HG03159 (cell line): Measurements from ENCODE around the gene REP15.
"Not testable (repeated sequence)": the region's sequence is repeated elsewhere in the genome, so short reads cannot be mapped to it uniquely, and the experiment has no call there.

Experiments
- ATAC-seq: cut with Tn5 transposase; IDR thresholded peaks from one replicate; pipeline ENCODE4 v1.9.1; 2021; ENCODE audit warnings: mild to moderate bottlenecking, moderate library complexity; ENCODE audit not compliant: unreplicated experiment

Gene REP15

DNA sequence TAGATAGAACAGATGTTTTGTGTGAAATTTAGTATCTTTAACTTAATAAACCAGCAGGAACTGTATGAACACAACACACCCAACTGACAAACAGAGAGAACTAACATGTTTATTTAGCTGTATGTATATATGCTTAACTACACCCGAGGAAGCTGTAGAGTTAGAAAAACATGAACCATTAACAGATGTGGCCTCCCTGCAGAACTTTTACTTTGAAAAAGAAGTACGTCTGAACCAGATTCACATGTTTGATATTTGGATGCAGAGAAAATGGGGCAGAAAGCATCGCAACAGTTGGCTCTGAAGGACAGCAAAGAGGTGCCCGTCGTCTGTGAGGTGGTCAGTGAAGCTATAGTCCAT is at the start of gene REP15:
TSS of gene REP15 (plus strand) at position 155 of the 360 bp plus-strand sequence. CDS start at position 271, 116 bp downstream.
- no peak for ATAC-seq

GRCh38 chr12:27650011-27650410 is 46.2 kb upstream of the REP15 start:
- ATAC-seq, result no peak

- ATAC-seq, result no peak
Observed at GRCh38 chr12:27651201-27651600, 45.0 kb upstream of the REP15 start.

DNA sequence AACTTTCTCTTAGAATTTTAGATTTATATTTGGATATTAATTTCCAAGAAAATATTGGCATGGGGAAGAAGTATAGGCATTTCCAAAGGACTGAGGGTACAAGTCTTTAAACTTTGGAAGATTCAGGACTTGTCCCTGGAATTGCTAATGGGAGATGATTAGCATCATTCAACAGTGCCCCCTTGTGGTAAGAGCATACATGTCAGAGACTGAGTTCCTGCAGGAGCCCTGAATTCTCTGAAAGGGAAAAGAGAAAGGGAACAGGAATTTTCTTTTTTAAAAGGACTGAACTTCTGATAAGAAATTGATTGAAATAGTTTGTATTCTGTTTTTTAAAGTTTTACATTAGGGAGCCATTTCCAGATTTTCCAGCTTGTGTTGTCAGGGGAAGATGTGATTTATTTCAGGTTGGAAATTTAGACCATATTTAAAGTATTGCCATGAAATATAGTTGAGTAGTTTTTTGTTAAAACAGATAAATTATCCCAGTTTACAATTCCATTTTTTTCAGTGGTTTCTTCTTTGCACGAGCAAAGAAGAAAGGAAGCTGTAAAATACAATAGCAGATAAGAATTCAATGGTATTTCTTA is 44.0 kb upstream of the REP15 start:
- ATAC-seq, result no peak

DNA sequence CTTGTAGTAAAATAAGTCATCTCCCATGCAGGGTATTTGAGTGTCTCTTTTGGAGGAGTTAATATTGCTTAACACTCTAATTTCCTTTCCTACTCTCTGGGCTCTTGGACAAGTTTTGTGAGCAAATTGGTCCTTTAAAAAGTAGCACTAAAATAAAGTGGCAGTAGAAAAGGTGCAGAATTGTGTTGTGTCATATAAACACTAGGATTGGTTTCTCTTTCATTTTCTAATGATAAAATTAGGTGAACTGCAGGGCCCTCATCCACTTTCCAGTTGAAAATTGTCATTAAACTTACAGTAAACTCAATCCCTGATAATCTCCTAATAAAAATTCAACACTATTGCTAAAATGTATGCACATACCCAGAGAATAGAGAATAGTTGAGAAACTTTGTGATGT is 42.6 kb upstream of the REP15 start:
- ATAC-seq, result no peak

- not testable (repeated sequence) for ATAC-seq
Observed at GRCh38 chr12:27655476-27655875, 40.8 kb upstream of the REP15 start.

DNA sequence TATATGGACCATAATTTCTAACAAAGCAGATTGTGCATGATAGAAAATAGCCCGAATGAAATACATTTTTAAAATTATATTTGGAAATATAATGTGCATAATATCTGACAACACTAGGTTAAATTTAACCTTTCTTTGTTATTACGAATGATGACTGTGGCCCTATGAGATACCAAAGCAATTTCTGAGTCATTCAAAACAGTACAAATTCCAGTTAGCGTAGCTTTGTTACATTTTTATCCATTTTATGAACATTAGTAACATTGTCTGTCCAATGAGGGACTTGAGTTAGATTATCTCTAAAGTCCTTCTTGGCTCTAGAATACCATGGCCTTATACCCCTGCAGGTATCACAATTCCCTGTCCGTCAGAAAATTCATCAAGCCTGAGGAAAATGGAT is 39.0 kb upstream of the REP15 start:
- ATAC-seq, result no peak

DNA sequence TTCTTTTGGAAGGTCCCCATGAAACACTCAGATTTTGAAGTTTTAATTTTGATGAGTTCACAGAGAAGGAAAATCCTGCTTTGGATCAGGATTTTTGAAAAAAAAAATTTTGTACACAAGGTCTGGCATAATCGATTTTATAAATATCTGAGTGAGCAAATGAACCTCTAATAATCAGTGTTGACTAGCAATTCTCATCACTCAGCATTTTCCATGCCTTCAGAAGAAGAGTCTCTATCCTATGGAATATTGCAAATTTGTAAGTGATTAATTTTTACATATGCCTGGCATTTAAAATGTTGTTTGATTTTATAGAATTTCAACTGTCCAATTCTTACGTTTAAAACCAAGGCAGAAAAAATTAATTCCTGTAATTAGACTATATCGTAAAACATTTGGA is 30.5 kb upstream of the REP15 start:
- ATAC-seq, result no peak

DNA sequence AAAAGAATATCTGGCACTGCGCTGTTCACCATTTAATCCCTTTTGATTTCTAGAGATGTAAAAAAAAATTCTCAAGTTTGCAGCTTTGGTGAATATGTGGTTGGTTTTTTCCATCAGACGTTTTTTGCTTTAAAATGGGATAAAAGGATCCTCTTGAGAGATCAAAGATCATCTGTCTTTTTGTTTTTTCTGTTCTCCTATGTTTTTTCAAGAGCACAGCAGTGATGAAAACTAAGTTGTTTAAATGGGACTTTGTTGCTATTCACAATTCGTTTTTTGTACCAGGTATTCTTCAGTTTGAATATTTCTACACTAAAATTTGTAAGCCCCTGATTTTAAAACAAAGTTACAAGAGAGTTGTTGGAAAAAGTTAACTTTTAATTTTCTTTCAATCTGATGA is 29.7 kb upstream of the REP15 start:
- no peak for ATAC-seq

GRCh38 chr12:27667540-27667939 is 28.7 kb upstream of the REP15 start:
- no peak for ATAC-seq

DNA sequence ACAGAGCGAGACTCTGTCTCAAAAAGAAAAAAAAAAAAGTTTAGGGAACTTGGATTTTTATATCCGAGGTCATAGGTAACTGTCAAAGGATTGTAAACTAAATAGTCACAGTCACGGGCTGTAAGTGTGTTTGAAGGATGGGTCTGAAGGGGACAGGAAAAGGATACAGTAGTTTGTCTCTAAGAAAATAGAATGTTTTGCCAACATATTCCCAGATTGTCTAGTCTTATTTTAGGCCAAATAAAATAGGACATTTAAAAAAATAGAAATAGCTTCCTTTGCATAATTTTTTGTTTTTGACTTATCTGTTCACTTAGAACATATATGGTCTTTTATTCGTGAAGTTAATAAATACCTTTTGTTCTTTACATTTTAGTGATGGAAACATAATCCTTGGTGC is 24.2 kb upstream of the REP15 start:
- ATAC-seq, result no peak

GRCh38 chr12:27672643-27673042 is 23.6 kb upstream of the REP15 start:
- ATAC-seq, result no peak

DNA sequence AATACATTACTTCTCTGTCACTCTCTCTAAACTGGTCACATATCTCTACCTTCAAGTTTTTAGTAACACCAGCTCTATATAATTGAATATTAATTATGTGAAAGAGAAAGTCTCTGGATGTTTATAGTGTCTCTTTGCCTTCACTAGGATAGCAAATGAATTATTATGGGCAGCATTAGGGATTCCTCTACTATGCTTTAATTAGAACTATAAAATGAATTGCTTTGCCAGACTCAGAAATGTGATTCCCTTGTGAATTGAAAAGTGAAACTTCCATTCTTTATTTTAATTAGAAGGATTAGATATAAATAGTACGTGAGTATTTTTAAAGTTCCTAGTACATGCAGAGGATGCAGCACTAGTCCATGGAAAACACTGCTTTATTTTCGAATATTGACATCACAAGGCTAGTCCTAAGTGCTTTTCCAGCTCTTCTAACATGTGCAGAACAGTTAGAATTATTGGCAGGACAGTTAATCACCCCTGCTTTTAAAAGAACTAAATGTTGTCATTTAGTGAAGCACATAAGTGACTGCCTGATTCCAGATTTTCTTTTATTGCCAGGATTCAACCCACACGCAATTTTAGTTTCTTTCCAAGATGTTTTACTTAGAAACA is 23.0 kb upstream of the REP15 start:
- ATAC-seq, result no peak

DNA sequence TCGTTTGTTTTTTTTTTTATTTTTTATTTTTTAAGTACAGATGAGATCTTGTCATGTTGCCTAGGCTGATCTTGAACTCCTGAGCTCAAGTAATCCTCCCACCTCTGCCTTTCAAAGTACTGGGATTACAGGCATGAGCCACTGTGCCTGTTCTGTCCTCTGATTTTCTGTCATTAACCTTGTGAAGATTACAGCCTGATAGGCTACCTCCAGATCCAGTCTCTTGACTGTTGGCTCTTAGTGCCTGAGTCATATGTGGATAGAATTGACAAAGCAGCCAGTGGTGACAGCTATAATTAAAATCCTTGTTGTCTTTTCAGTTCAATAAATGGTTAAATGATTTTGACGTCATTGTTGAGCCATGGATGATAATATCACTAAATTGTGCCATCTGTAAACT is 21.3 kb upstream of the REP15 start:
- no peak for ATAC-seq

DNA sequence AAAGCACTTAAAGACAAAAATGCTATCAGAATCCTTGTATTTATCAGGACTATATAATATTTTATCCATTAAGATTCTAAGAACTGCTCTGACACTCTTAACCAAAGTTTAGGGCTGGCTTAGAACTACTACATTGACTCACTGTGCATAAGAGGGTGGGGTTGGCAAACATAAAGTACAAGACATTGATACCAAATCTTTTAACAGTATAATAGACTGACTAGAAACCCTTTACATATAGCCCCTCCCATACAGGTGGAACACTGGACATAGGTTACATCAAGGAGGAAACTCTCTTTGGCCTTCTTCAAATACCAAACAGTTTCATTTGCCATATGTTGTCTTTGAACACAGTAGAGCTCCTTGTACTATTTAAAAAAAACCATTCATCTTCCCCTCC is 15.6 kb upstream of the REP15 start:
- ATAC-seq, result no peak

DNA sequence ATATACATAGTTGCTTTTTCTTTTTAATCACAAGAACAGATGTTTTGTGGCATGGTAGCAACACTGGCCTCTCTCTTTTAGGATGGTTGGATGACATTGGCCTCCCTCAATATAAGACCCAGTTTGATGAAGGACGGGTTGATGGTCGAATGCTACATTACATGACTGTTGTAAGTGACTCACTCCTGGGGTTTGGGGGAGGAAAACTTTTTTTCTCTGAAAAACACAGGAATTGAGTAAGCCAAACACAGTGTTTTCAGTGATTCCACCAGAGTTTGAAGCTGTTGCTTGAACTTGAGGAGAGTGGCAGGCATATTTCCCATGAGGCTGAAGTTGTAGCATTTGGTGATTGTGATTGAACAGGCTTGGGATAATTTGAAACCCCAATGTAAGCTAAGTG is 13.7 kb upstream of the REP15 start:
- no peak for ATAC-seq

DNA sequence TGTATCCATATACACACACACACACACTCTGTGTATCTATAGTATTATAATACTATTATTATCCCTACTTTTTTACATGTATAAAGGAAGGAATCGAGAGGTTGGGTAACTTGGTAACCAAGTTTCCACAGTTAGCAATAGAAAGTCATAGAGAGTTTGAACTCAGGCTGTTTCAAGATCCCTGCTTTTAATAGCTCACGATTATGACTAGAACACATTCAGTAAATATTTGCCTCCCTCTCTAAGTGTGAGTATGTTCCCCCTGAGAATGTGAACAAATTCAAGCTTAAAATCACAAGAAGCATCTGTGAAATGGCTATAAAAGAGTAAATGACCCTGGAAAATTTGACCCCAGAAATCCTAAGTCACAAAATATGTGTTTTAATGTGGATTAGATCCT is 11.0 kb upstream of the REP15 start:
- ATAC-seq, result no peak

DNA sequence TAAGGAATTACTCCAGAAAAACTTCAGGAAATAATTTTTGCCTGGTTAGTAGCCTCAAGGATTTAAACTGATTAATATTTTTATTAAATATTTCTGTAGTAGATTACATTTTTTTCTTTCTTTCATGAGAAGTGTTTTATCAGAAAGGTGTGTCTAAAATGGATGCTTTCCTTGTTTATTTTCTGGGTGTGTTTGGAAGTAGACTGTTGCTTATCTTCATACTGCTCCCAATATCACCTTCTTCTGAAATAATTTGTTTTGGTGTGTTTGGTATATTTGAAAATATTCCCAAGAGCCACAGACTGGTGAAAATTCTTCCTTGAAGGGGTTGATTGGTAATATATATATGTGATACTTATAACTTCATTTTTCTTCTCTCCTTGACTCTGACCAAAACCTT is 10.1 kb upstream of the REP15 start:
- ATAC-seq, result no peak

DNA sequence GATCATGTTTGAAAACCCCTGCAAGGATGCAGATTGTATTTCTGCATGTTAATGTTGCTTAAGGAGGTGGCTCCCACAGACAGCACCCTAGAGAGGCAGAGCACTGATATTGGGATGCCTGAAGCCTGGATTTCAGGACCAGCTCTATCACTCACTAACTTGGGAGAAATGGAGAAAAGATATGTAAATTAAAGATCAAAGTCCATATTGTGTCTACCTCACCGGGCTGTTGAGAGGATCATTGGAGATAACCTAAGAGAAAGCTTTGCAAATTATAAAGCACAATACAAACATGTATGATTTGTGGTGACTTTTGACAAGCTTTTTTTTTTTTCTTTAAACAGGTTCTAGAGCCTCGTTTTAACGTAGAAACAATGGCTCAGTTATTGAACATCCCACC is 7.6 kb upstream of the REP15 start:
- ATAC-seq, result no peak

GRCh38 chr12:27689558-27690180 is 6.6 kb upstream of the REP15 start:
- no peak for ATAC-seq

GRCh38 chr12:27693403-27693802 is 2.8 kb upstream of the REP15 start:
- ATAC-seq, result no peak

- ATAC-seq, result no peak
Observed at GRCh38 chr12:27695556-27696292, 523 bp upstream of the REP15 start.
